Activated CD8-positive, alpha-beta T cell treated with anti-CD3 and anti-CD28 coated beads, Interleukin-2, amount 10 ng/mL, durations not matched to agents 7 days and 5 days (primary cell): Measurements from ENCODE around the gene MYCN. TPM values are rescaled to one million over a fixed set of nuclear protein-coding genes. Genes with fewer than 3 reads are reported as not detected.
"Not testable (repeated sequence)": the region's sequence is repeated elsewhere in the genome, so short reads cannot be mapped to it uniquely, and the experiment has no call there.

Experiments
- ATAC-seq: fragments of 150-1000 bp; cut with Tn5 transposase; one replicate; pipeline ENCODE4 v1.10.0; 2021; ENCODE audit warnings: moderate library complexity
- CTCF ChIA-PET: fragments of 350-600 bp; sonication (Branson Sonifier 250); formaldehyde crosslinking; loops from one replicate; lab custom pipeline; 2021; ENCODE audit warnings: antibody characterized with exemption; lab: Charles Lee
- POLR2A ChIA-PET: fragments of 350-600 bp; sonication (Branson Sonifier 250); formaldehyde crosslinking; loops from one replicate; lab custom pipeline; 2021; ENCODE audit warnings: antibody characterized with exemption; lab: Charles Lee
- DNase-seq: peaks from one replicate; pipeline ENCODE4 v3.0.0-alpha.2; 2020
- H3K27ac Mint-ChIP-seq: one replicate; pipeline ENCODE4 v1.8.0; 2021; ENCODE audit warnings: mild to moderate bottlenecking, mixed read lengths
- H3K27me3 Mint-ChIP-seq: one replicate; pipeline ENCODE4 v1.8.0; 2021; ENCODE audit warnings: low read depth, mixed read lengths
- H3K36me3 Mint-ChIP-seq: one replicate; pipeline ENCODE4 v1.8.0; 2021; ENCODE audit warnings: low read depth, mixed read lengths
- H3K4me1 Mint-ChIP-seq: one replicate; pipeline ENCODE4 v1.8.0; 2021; ENCODE audit warnings: low read depth, mixed read lengths
- H3K4me3 Mint-ChIP-seq: one replicate; pipeline ENCODE4 v1.8.0; 2021; ENCODE audit warnings: mild to moderate bottlenecking, mixed read lengths
- H3K9me3 Mint-ChIP-seq: one replicate; pipeline ENCODE4 v1.8.0; 2022; ENCODE audit warnings: mixed read lengths; ENCODE audit not compliant: insufficient read depth
- total RNA-seq, 2 experiments: library from RNA; stranded (reverse); gene quantifications; one replicate each; pipeline ENCODE4 v1.2.3, GENCODE V29; 2021

The MYCN gene
- total RNA-seq, 2 experiments from 2014 or later: not detected

- Mint-ChIP-seq H3K9me3 (no peaks in the 10 kb centered on the region), H3K4me3 (no peak overlapping the region), H3K4me1 (no peaks in the 10 kb centered on the region), H3K27ac (no peak overlapping the region), H3K27me3 (peaks cover 3% of the 10 kb centered on the region), H3K36me3 (no peaks in the 10 kb centered on the region)
- ATAC-seq: no peak
- POLR2A ChIA-PET: no interaction called here
- no peak for DNase-seq
- CTCF ChIA-PET: no interaction called here
Measured at GRCh38 chr2:15911686-15912085, 28.7 kb upstream of the MYCN start.

- DNase-seq (no peak), ATAC-seq (no peak)
- Mint-ChIP-seq H3K36me3 (no peaks in the 10 kb centered on the region), H3K4me3 (no peak overlapping the region), H3K9me3 (no peaks in the 10 kb centered on the region), H3K4me1 (no peaks in the 10 kb centered on the region), H3K27me3 (peaks cover 3% of the 10 kb centered on the region), H3K27ac (no peak overlapping the region)
- POLR2A ChIA-PET: no interaction called here
- CTCF ChIA-PET: no interaction called here
Measured at GRCh38 chr2:15912203-15912602, 28.1 kb upstream of the MYCN start.

DNA sequence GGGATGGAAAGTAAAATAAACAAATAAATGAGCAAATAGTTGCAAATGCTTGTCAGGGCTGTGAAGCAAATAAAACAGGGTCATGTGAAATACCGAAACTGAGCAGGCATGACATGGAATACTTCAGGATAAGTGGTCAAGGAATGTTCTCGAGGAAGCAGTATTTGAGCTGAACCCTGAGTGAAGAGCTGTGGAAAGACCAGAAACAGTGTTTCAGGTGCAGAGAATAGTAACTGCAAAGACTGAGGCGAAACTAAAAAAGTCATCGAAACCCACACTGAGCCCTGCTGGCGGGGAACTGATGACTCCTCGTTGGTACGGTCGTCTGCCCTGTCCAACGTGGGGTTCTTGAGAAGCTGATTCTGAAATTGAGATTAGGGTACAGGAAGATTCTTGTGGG is 27.2 kb upstream of the MYCN start:
- H3K27me3 Mint-ChIP-seq: no peaks in the 10 kb centered on the region

DNA sequence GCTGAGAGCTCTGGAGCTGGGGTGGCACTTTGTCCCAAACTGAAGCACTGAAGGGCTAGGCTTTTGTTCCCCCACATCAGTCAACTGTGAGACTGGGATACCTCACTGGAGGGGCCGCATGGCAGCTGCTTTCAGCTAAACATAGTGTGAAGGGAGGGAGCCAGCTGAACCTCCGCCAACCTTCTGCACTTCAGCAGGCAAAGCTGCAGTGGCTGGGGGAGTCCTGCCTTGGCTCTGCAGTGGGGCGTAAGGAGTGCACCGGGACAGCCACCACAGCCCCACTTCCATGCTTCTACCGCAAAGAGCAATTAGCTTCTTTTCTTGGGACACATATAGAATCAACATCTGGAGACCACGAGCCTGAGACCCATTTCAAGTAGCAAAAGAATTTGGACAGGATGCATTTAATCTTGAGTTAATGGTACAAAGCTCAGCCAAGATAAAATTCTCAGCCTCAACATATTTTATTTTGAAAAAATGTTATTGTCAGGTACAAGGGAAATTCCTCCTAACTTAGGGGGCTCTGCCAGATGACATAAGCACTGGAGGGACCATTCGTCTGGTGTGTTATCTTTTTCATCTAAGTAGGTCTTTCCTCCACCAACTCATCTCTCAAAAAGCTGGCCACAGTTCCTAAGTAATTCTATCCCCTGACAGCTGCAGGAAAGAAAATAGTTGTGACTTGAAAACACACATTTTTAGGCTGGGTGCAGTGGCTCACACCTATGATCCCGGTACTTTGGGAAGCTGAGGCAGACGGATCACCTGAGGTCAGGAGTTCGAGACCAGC is 25.6 kb upstream of the MYCN start:
- ATAC-seq (no peak), DNase-seq (no peak)
- no peaks in the 10 kb centered on the region for H3K27me3 Mint-ChIP-seq
- no peaks in the 10 kb centered on the region for H3K9me3 Mint-ChIP-seq
- no peaks in the 10 kb centered on the region for H3K36me3 Mint-ChIP-seq
- ChIA-PET POLR2A (no interaction called here), CTCF (interaction anchor here (0.6 kb wide), 1 partner anchor 1899 kb away, joined by 3 read pairs; no protein-coding TSS in a partner anchor)
- H3K27ac Mint-ChIP-seq: no peak overlapping the region
- no peak overlapping the region for H3K4me3 Mint-ChIP-seq
- no peaks in the 10 kb centered on the region for H3K4me1 Mint-ChIP-seq

More for the DNA sequence above, 27.2 kb upstream of the MYCN start:
- Mint-ChIP-seq H3K4me3 (no peak overlapping the region), H3K4me1 (no peaks in the 10 kb centered on the region), H3K27ac (no peak overlapping the region), H3K9me3 (no peaks in the 10 kb centered on the region), H3K36me3 (no peaks in the 10 kb centered on the region)
- CTCF ChIA-PET: no interaction called here
- ATAC-seq (no peak), DNase-seq (no peak)
- POLR2A ChIA-PET: no interaction called here

DNA sequence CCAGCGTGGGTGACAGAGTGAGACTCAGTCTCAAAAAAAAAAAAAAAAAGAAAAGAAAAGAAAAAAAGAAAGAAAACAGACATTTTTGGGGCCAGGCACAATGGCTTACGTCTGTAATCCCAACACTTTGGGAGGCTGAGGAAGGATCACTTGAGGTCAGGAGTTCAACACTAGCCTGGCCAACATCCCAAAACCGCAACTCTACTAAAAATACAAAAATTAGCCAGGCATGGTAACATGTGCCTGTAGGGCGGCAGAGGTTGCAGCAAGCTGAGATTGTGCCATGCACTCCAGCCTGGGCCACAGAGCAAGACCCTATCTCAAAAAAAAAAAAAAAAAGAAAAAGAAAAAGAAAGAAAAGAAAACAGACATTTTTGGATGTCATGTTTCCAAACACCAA is 24.8 kb upstream of the MYCN start:
- ATAC-seq, H3K36me3 Mint-ChIP-seq, H3K9me3 Mint-ChIP-seq, POLR2A ChIA-PET, H3K27ac Mint-ChIP-seq, H3K27me3 Mint-ChIP-seq, DNase-seq, H3K4me1 Mint-ChIP-seq, H3K4me3 Mint-ChIP-seq: not testable (repeated sequence)
- CTCF ChIA-PET: interaction anchor here (0.6 kb wide), 1 partner anchor 1898 kb away, joined by 3 read pairs; no protein-coding TSS in a partner anchor

DNA sequence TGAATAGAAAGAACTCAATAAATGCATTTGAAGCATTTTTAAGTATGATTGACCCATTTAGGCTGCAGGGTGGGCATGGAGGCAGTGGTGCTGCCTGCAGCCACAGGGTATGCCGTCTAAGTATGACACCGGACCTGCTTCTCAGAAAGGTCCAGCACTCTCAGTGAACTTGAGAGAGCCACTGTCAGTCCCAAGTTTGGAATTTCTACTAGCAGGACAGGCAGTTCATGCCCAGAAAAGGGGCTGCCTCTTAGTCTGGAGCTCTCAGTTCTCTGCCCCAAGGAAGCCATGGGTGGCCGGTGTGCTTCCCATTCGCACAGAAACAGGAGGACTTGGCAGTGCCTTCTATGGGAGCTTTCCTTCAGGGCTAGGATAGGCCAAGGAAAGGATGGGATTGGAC is 24.0 kb upstream of the MYCN start:
- Mint-ChIP-seq H3K9me3 (no peaks in the 10 kb centered on the region), H3K27me3 (no peaks in the 10 kb centered on the region), H3K36me3 (no peaks in the 10 kb centered on the region), H3K4me1 (no peaks in the 10 kb centered on the region), H3K4me3 (no peak overlapping the region), H3K27ac (no peak overlapping the region)
- ATAC-seq (no peak), DNase-seq (no peak)
- CTCF ChIA-PET: no interaction called here
- POLR2A ChIA-PET: no interaction called here

DNA sequence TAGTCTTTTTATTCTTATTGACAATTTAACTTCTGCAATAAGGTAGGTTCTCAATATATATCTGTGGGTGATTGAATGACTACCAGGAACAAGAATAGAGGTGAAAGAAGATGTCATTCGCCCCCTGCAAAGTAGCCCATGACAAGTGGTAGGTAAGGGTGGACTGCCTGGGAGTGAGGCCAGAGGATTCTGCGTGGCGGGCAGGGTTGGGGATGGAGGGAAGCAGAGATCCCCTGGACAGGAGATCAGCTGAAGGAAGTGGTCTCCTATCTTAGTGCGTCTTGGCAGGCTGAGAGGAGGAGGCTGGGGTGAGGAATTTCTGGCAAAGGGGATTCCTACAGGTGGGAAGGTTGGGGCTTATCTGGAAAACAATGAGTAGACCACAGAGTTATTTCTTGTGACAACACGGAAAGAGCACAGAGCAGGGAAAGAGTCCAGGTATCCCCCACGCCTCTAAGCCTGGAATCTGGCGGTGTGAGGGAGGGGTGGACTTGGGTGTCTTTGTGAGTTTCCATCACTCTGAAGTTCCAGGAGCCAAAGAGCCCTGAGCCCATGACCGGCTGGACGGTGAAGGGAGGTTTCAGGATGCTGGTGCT is 21.5 kb upstream of the MYCN start:
- Mint-ChIP-seq H3K36me3 (no peaks in the 10 kb centered on the region), H3K27ac (no peak overlapping the region), H3K27me3 (no peaks in the 10 kb centered on the region), H3K4me1 (no peaks in the 10 kb centered on the region), H3K4me3 (no peak overlapping the region), H3K9me3 (no peaks in the 10 kb centered on the region)
- POLR2A ChIA-PET: no interaction called here
- CTCF ChIA-PET: no interaction called here
- no peak for ATAC-seq
- DNase-seq: no peak

DNA sequence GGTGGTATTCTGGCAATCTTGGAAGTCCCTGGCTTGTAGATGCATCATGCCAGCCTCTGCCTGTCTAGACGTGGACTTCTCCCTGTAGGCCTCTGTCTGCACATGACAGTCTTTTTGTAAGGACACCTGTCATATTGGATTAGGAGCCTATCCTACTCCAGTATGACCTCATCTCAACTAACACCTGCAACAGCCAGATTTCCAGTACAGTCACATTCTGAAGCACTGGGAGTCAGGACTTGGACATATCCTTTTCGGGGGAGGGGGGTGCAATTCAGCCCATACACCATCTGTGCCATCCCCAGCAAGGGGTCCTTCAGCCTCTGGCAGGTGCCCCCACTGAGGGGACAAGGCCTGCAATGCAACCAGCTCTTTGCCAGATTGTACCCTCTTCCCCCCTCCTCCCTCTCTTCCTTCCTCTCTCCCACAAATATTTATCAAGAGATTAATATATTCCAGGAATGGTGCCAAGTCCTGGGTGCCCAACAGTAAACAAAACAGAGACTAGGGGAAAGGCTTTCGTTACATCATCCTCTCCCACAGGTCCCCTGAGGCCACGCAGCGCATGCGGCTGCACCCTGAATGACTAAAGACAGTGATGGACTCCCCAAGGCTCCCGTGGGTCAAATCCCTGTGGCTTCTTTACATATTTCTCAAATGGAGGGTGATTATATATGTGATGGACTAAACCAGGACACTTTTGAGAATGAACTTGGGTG is 20.5 kb upstream of the MYCN start:
- Mint-ChIP-seq H3K27ac (no peak overlapping the region), H3K4me1 (no peaks in the 10 kb centered on the region), H3K4me3 (no peak overlapping the region), H3K27me3 (peaks cover under 1% of the 10 kb centered on the region), H3K36me3 (no peaks in the 10 kb centered on the region), H3K9me3 (no peaks in the 10 kb centered on the region)
- ATAC-seq (no peak), DNase-seq (no peak)
- ChIA-PET CTCF (no interaction called here), POLR2A (no interaction called here)

- H3K4me1 Mint-ChIP-seq: no peaks in the 10 kb centered on the region
Measured at GRCh38 chr2:15920696-15921095, 19.7 kb upstream of the MYCN start.

DNA sequence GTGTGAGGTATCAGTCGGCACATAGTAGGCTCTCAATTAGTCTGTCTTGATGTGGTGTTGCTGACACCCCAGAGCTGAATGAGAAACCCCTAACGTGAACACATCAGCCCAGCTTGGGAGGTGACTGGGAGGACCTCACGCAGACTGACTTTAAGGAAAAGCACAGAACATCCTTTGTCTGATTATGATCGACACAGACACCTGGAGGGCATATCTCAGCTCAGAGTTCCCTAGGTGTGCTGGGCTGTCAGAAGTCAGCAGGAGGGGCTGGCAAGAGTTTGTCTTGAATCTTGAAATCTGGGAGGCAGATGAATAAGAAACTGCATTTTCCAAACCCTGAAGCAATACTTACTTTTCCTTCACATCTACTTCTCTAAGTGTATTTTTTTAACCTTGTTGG is 16.8 kb upstream of the MYCN start:
- Mint-ChIP-seq H3K36me3 (no peaks in the 10 kb centered on the region), H3K27me3 (peaks cover 4% of the 10 kb centered on the region), H3K4me3 (no peak overlapping the region), H3K4me1 (no peaks in the 10 kb centered on the region), H3K9me3 (no peaks in the 10 kb centered on the region), H3K27ac (no peak overlapping the region)
- CTCF ChIA-PET: no interaction called here
- POLR2A ChIA-PET: no interaction called here
- ATAC-seq (no peak), DNase-seq (no peak)

More at GRCh38 chr2:15920696-15921095, 19.7 kb upstream of the MYCN start:
- no peaks in the 10 kb centered on the region for H3K9me3 Mint-ChIP-seq
- CTCF ChIA-PET: no interaction called here
- H3K4me3 Mint-ChIP-seq: no peak overlapping the region
- ATAC-seq (no peak), DNase-seq (no peak)
- POLR2A ChIA-PET: no interaction called here
- no peak overlapping the region for H3K27ac Mint-ChIP-seq
- H3K27me3 Mint-ChIP-seq: peaks cover 4% of the 10 kb centered on the region
- H3K36me3 Mint-ChIP-seq: no peaks in the 10 kb centered on the region

DNA sequence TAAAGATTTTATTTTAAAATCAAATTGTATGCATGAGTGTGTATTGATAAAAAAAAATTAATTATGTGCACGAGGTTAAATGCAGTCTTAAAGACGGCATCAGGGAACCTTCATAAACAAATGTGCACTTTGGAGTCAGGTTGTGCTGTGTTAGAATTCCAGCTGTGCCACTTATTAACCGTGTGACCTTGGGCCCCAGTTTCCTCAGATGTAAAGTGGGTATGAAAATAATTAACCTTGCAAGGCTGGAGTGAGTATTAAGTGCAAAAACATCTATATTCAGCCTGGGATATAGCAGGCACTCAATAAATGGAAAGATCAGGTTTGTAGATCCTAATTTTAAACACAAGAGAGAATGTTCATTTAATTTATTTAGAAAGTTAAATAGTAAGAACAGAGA is 14.5 kb upstream of the MYCN start:
- ChIA-PET CTCF (no interaction called here), POLR2A (no interaction called here)
- ATAC-seq (no peak), DNase-seq (no peak)
- Mint-ChIP-seq H3K27ac (no peak overlapping the region), H3K4me3 (no peak overlapping the region), H3K36me3 (no peaks in the 10 kb centered on the region), H3K4me1 (no peaks in the 10 kb centered on the region), H3K27me3 (peaks cover 6% of the 10 kb centered on the region), H3K9me3 (no peaks in the 10 kb centered on the region)

DNA sequence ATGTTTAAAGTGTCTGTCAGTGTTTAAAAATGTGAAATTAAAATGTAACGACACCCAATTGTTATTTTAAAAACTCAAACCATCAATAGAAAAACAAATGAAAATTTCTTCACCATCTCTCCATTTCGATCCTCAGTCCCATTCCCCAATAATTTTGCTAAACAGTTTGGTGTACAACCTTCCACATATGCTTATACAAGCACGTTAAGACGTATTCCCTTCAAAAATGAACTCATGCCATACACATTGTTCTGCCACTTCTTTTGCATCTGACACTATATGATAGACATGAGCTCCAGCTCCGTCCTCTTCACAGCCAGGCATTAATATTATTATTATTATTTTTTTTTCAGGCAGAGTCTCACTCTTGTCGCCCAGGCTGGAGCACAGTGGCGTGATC is 14.1 kb upstream of the MYCN start:
- no peak overlapping the region for H3K27ac Mint-ChIP-seq
- ChIA-PET CTCF (no interaction called here), POLR2A (no interaction called here)
- H3K4me3 Mint-ChIP-seq: no peak overlapping the region
- H3K27me3 Mint-ChIP-seq: peaks cover 8% of the 10 kb centered on the region
- DNase-seq (no peak), ATAC-seq (no peak)
- H3K36me3 Mint-ChIP-seq: no peaks in the 10 kb centered on the region
- H3K9me3 Mint-ChIP-seq: no peaks in the 10 kb centered on the region
- no peaks in the 10 kb centered on the region for H3K4me1 Mint-ChIP-seq
